ENCODE data around the gene RNF17. TPM values are rescaled to one million over a fixed set of nuclear protein-coding genes. Genes with fewer than 3 reads are reported as not detected.

RNF17 gene
- total RNA-seq, 3 donors from 2014 or later, result 0.29 TPM; not detected in 2

- H3K27me3 ChIP-seq, result no peaks in the 10 kb centered on the region
- no peak overlapping the region for H3K4me3 ChIP-seq
- TF ChIP-seq POLR2AphosphoS5 (IDR thresholded peaks at IDR 0.05) (no peak), CTCF (IDR thresholded peaks at IDR 0.05) (no peak), POLR2A (IDR thresholded peaks at IDR 0.05) (no peak)
- H3K9me3 ChIP-seq, result no peaks in the 10 kb centered on the region
- intact Hi-C loops (cut with DNase I; ENCODE audit: low total_unique reads), result no loop called here
- no peaks in the 10 kb centered on the region for H3K36me3 ChIP-seq
- H3K27ac ChIP-seq, result no peak overlapping the region
- H3K4me1 ChIP-seq, result no peaks in the 10 kb centered on the region
- no peak for DNase-seq (ENCODE audit: low spot score in 2 of 2)
Observed at GRCh38 chr13:24888291-24888931, 124.4 kb downstream of the RNF17 start.

- intact Hi-C loops (cut with DNase I; ENCODE audit: low total_unique reads), result no loop called here
- H3K9me3 ChIP-seq, result no peaks in the 10 kb centered on the region
- H3K4me3 ChIP-seq, result no peak overlapping the region
- DNase-seq (ENCODE audit: low spot score in 2 of 2), result no peak
- H3K4me1 ChIP-seq, result no peaks in the 10 kb centered on the region
- H3K27ac ChIP-seq, result no peak overlapping the region
- no peaks in the 10 kb centered on the region for H3K36me3 ChIP-seq
- no peaks in the 10 kb centered on the region for H3K27me3 ChIP-seq
- TF ChIP-seq POLR2AphosphoS5 (IDR thresholded peaks at IDR 0.05), result no peak
- TF ChIP-seq POLR2A (IDR thresholded peaks at IDR 0.05), result no peak
- TF ChIP-seq CTCF (IDR thresholded peaks at IDR 0.05), result no peak
Observed at GRCh38 chr13:24890256-24890655, 126.3 kb downstream of the RNF17 start.

GRCh38 chr13:24891476-24892108 lies 127.6 kb downstream of the RNF17 start:
- TF ChIP-seq POLR2AphosphoS5 (IDR thresholded peaks at IDR 0.05), result no peak
- no peak for TF ChIP-seq CTCF (IDR thresholded peaks at IDR 0.05)
- TF ChIP-seq POLR2A (IDR thresholded peaks at IDR 0.05), result no peak
- no peaks in the 10 kb centered on the region for H3K4me1 ChIP-seq
- no peaks in the 10 kb centered on the region for H3K36me3 ChIP-seq
- intact Hi-C loops (cut with DNase I; ENCODE audit: low total_unique reads), result no loop called here
- no peak overlapping the region for H3K4me3 ChIP-seq
- no peaks in the 10 kb centered on the region for H3K9me3 ChIP-seq
- no peak for DNase-seq (ENCODE audit: low spot score in 2 of 2)
- no peak overlapping the region for H3K27ac ChIP-seq
- H3K27me3 ChIP-seq, result no peaks in the 10 kb centered on the region

- DNase-seq (ENCODE audit: low spot score in 2 of 2), result no peak
- Histone ChIP-seq H3K27ac (no peak overlapping the region), H3K4me3 (no peak overlapping the region), H3K36me3 (no peaks in the 10 kb centered on the region), H3K9me3 (no peaks in the 10 kb centered on the region), H3K27me3 (no peaks in the 10 kb centered on the region), H3K4me1 (no peaks in the 10 kb centered on the region)
- intact Hi-C loops (cut with DNase I; ENCODE audit: low total_unique reads), result no loop called here
- TF ChIP-seq CTCF (IDR thresholded peaks at IDR 0.05) (no peak), POLR2A (IDR thresholded peaks at IDR 0.05) (no peak), POLR2AphosphoS5 (IDR thresholded peaks at IDR 0.05) (no peak)
Observed at GRCh38 chr13:24892829-24893228, 128.9 kb downstream of the RNF17 start.

GRCh38 chr13:24893863-24894262 lies 129.9 kb downstream of the RNF17 start:
- Histone ChIP-seq H3K4me1 (no peaks in the 10 kb centered on the region), H3K9me3 (no peaks in the 10 kb centered on the region), H3K27ac (no peak overlapping the region), H3K27me3 (no peaks in the 10 kb centered on the region), H3K36me3 (no peaks in the 10 kb centered on the region), H3K4me3 (no peak overlapping the region)
- intact Hi-C loops (cut with DNase I; ENCODE audit: low total_unique reads), result no loop called here
- TF ChIP-seq CTCF (IDR thresholded peaks at IDR 0.05), result no peak
- TF ChIP-seq POLR2A (IDR thresholded peaks at IDR 0.05), result no peak
- no peak for TF ChIP-seq POLR2AphosphoS5 (IDR thresholded peaks at IDR 0.05)
- DNase-seq (ENCODE audit: low spot score in 2 of 2), result no peak
